CD14-positive monocyte (primary cell): Measurements from ENCODE around the gene MBOAT7. TPM values are rescaled to one million over a fixed set of nuclear protein-coding genes. Genes with fewer than 3 reads are reported as not detected.

Source experiments
- DNase-seq, 3 donors: peaks; one replicate each; pipeline ENCODE4 v3.0.0-alpha.2; 2011 to 2022
- H2AFZ ChIP-seq: 2 replicates; pipeline ENCODE4 v1.6.0; 2012; ENCODE audit warnings: mild to moderate bottlenecking, low read depth, low read length, inconsistent platforms; ENCODE audit not compliant: insufficient read depth, poor library complexity, severe bottlenecking
- H3K27ac ChIP-seq, 2 donors: 1 replicate in 1 of 2; 2 replicates in 1 of 2; pipeline ENCODE4 v1.5.1; 2012 to 2013; ENCODE audit warnings: low read length in 2 of 2, control low read depth in 1 of 2, inconsistent platforms in 1 of 2, low read depth in 1 of 2, mild to moderate bottlenecking in 1 of 2
- H3K27me3 ChIP-seq, 2 donors: one replicate each; pipeline versions ENCODE4 v1.6.0 to v1.6.1; 2011 to 2013; ENCODE audit warnings: low read length in 2 of 2; ENCODE audit not compliant: control insufficient read depth in 2 of 2, insufficient read depth in 2 of 2
- H3K36me3 ChIP-seq, 2 donors: replicated peaks in 1 of 2; 1 replicate in 1 of 2; 2 replicates in 1 of 2; pipeline versions ENCODE4 v1.5.1 to v1.6.1; 2012 to 2013; ENCODE audit warnings: low read length in 2 of 2, control low read depth in 1 of 2, inconsistent platforms in 1 of 2, mild to moderate bottlenecking in 1 of 2; ENCODE audit not compliant: insufficient read depth in 2 of 2, control insufficient read depth in 1 of 2
- H3K4me1 ChIP-seq, 2 donors: 1 replicate in 1 of 2; 2 replicates in 1 of 2; pipeline versions ENCODE4 v1.5.1 to v1.6.1; 2012 to 2013; ENCODE audit warnings: low read length in 2 of 2, control low read depth in 1 of 2, inconsistent platforms in 1 of 2, mild to moderate bottlenecking in 1 of 2, moderate library complexity in 1 of 2; ENCODE audit not compliant: insufficient read depth in 2 of 2, control insufficient read depth in 1 of 2
- H3K4me2 ChIP-seq: replicated peaks from 2 replicates; pipeline ENCODE3; 2012; ENCODE audit warnings: low read length, moderate library complexity, mild to moderate bottlenecking; ENCODE audit not compliant: poor library complexity, severe bottlenecking; ENCODE audit errors: extremely low read depth
- H3K4me3 ChIP-seq, 3 experiments: fragments of 200-600 bp in 1 of 3; sonication (generic) in 1 of 3; replicated peaks in 1 of 3; 1 replicate in 2 of 3; 2 replicates in 1 of 3; pipeline ENCODE4 v1.5.1; 2011 to 2013; ENCODE audit warnings: low read length in 3 of 3, mild to moderate bottlenecking in 3 of 3, control low read depth in 2 of 3, low read depth in 2 of 3, inconsistent platforms in 1 of 3, moderate library complexity in 1 of 3
- H3K79me2 ChIP-seq: 2 replicates; pipeline ENCODE4 v1.6.0; 2012; ENCODE audit warnings: mild to moderate bottlenecking, control low read depth, inconsistent platforms, low read length, moderate library complexity; ENCODE audit not compliant: insufficient read depth
- H3K9ac ChIP-seq: 2 replicates; pipeline ENCODE4 v1.6.0; 2017; ENCODE audit warnings: low read length, mild to moderate bottlenecking; ENCODE audit not compliant: insufficient read depth, poor library complexity, severe bottlenecking
- H3K9me3 ChIP-seq, 2 donors: replicated peaks in 1 of 2; 1 replicate in 1 of 2; 2 replicates in 1 of 2; pipeline versions ENCODE4 v1.5.1 to v1.6.1; 2012 to 2013; ENCODE audit warnings: low read length in 2 of 2, control low read depth in 1 of 2; ENCODE audit not compliant: control insufficient read depth in 1 of 2, insufficient read depth in 1 of 2
- H4K20me1 ChIP-seq: 2 replicates; pipeline ENCODE4 v1.6.0; 2012; ENCODE audit warnings: mild to moderate bottlenecking, low read length, control low read depth, moderate library complexity; ENCODE audit not compliant: insufficient read depth
- H3K27ac Mint-ChIP-seq, 7 donors: one replicate each; pipeline ENCODE4 v1.8.0; 2020; ENCODE audit warnings: mild to moderate bottlenecking in 7 of 7, mixed read lengths in 7 of 7, moderate library complexity in 6 of 7, inconsistent platforms in 2 of 7
- H3K27me3 Mint-ChIP-seq, 3 donors: one replicate each; pipeline ENCODE4 v1.8.0; 2021 to 2022; ENCODE audit warnings: low read depth in 3 of 3, mild to moderate bottlenecking in 3 of 3, mixed read lengths in 3 of 3, moderate library complexity in 3 of 3, inconsistent platforms in 1 of 3
- H3K36me3 Mint-ChIP-seq, 2 donors: one replicate each; pipeline ENCODE4 v1.8.0; 2020; ENCODE audit warnings: mixed read lengths in 2 of 2, inconsistent platforms in 1 of 2, mild to moderate bottlenecking in 1 of 2
- H3K4me1 Mint-ChIP-seq: one replicate; pipeline ENCODE4 v1.8.0; 2020; ENCODE audit warnings: mild to moderate bottlenecking, mixed read lengths
- H3K4me3 Mint-ChIP-seq, 2 donors: one replicate each; pipeline ENCODE4 v1.8.0; 2020; ENCODE audit warnings: mild to moderate bottlenecking in 2 of 2, mixed read lengths in 2 of 2, moderate library complexity in 1 of 2
- H3K9me3 Mint-ChIP-seq, 7 donors: one replicate each; pipeline ENCODE4 v1.8.0; 2020 to 2022; ENCODE audit warnings: mixed read lengths in 7 of 7, mild to moderate bottlenecking in 6 of 7, moderate library complexity in 6 of 7, inconsistent platforms in 2 of 7
- CTCF ChIP-seq: fragments of 200-600 bp; IDR thresholded peaks from one replicate; pipeline ENCODE4 v1.8.0; 2022; ENCODE audit warnings: antibody characterized with exemption, mild to moderate bottlenecking
- WGBS: methylation state at CpG from one replicate; pipeline ENCODE4 v1.1.5; 2013; ENCODE audit warnings: missing lambda C conversion rate; ENCODE audit not compliant: insufficient coverage; 5-methylcytosine and 5-hydroxymethylcytosine counted together
- intact Hi-C, 2 donors: fragments of 100-400 bp; cut with micrococcal nuclease; formaldehyde crosslinking; loops; one replicate each; pipeline versions ENCODE4 v1.15.0 to v1.15.1; 2023
- polyA plus RNA-seq, 3 donors: library from polyadenylated mRNA; depleted of rRNA in 1 of 3; unstranded in 2 of 3; stranded (reverse) in 1 of 3; fragments of 300-500 nt in 2 of 3; fragments of >200 nt in 1 of 3; fragmentation: Illumina TruSeq in 2 of 3; gene quantifications; 1 replicate in 2 of 3; 2 replicates in 1 of 3; pipeline ENCODE4 v1.2.3, GENCODE V29; 2012 to 2021

The MBOAT7 gene
- polyA plus RNA-seq, 3 donors = 84.0 to 115 (median 111) TPM

GRCh38 chr19:54133957-54134590 lies 55.3 kb downstream of the MBOAT7 start:
- Mint-ChIP-seq H3K27me3 (peaks cover 2 to 12% (median 2%) of the 10 kb centered on the region in 3 donors), H3K36me3 (peaks cover 18 to 38% of the 10 kb centered on the region in 2 donors), H3K9me3 (peaks cover 0 to 2% (median 0%) of the 10 kb centered on the region in 7 donors), H3K4me3 (peak overlapping the region in 1 of 2 donors; percentile 31), H3K27ac (peak overlapping the region in 1 of 7 donors; percentile 26), H3K4me1 (peaks cover 19% of the 10 kb centered on the region)
- Histone ChIP-seq H2AFZ (no peak overlapping the region), H3K27ac (no peak overlapping the region), H3K79me2 (peaks cover 15% of the 10 kb centered on the region), H3K4me2 (no peak overlapping the region), H3K9me3 (peaks cover 0 to 2% of the 10 kb centered on the region in 2 donors), H3K9ac (no peak overlapping the region), H3K27me3 (peaks cover 0 to 3% of the 10 kb centered on the region in 2 donors), H4K20me1 (peaks cover 10% of the 10 kb centered on the region), H3K4me3 (no peak overlapping the region), H3K36me3 (peaks cover 24 to 27% of the 10 kb centered on the region in 2 donors), H3K4me1 (peaks cover 22 to 26% of the 10 kb centered on the region in 2 donors)
- TF ChIP-seq CTCF = no peak
- WGBS = 65% methylated on average over 2 of the region's 2 CpGs
- intact Hi-C loops = no loop called here
- no peak for DNase-seq

- Histone ChIP-seq H3K36me3 (peaks cover 29 to 33% of the 10 kb centered on the region in 2 donors), H3K4me2 (no peak overlapping the region), H3K9ac (no peak overlapping the region), H3K9me3 (peaks cover 0 to 2% of the 10 kb centered on the region in 2 donors), H3K4me1 (peaks cover 15 to 19% of the 10 kb centered on the region in 2 donors), H2AFZ (no peak overlapping the region), H3K27ac (no peak overlapping the region), H3K79me2 (peaks cover 9% of the 10 kb centered on the region), H3K27me3 (peaks cover 0 to 3% of the 10 kb centered on the region in 2 donors), H3K4me3 (no peak overlapping the region), H4K20me1 (peaks cover 4% of the 10 kb centered on the region)
- TF ChIP-seq CTCF = no peak
- Mint-ChIP-seq H3K9me3 (peaks cover 0 to 2% (median 0%) of the 10 kb centered on the region in 7 donors), H3K36me3 (peaks cover 20 to 43% of the 10 kb centered on the region in 2 donors), H3K27me3 (peaks cover 2 to 12% (median 2%) of the 10 kb centered on the region in 3 donors), H3K4me3 (no peak overlapping the region), H3K27ac (no peak overlapping the region), H3K4me1 (peaks cover 12% of the 10 kb centered on the region)
- intact Hi-C loops = no loop called here
- DNase-seq = peak in 1 of 3 donors; percentile 63
- 88% methylated on average over 10 of the region's 10 CpGs for WGBS
These were observed 55.9 kb downstream of the MBOAT7 start for GRCh38 chr19:54133312-54133956.
